ENCODE measurements around the gene PALB2.

DNA sequence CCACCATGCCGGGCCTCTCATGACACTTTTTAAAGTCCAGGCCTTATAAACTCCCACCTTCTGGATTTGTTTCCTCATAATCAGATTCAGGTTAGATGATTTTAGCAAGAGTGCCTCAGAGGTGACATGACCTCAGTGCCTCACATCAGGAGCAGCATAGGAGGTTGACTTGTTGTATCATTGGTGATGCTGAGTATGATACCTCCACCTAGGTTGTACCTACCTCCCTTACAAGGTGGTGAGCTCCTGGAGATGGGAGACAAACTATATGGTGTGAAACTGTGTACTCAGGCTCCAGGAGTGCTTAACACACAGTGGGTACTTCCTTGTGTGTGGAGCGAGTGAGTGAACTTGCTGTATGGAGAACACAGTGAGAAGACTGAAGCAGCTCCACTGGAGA, 63.6 kb downstream of the PALB2 start:
- TF ChIP-seq, protein P1, sequence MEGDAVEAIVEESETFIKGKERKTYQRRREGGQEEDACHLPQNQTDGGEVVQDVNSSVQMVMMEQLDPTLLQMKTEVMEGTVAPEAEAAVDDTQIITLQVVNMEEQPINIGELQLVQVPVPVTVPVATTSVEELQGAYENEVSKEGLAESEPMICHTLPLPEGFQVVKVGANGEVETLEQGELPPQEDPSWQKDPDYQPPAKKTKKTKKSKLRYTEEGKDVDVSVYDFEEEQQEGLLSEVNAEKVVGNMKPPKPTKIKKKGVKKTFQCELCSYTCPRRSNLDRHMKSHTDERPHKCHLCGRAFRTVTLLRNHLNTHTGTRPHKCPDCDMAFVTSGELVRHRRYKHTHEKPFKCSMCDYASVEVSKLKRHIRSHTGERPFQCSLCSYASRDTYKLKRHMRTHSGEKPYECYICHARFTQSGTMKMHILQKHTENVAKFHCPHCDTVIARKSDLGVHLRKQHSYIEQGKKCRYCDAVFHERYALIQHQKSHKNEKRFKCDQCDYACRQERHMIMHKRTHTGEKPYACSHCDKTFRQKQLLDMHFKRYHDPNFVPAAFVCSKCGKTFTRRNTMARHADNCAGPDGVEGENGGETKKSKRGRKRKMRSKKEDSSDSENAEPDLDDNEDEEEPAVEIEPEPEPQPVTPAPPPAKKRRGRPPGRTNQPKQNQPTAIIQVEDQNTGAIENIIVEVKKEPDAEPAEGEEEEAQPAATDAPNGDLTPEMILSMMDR (conservative IDR thresholded peaks at IDR 0.05; ENCODE audit: low read depth in 2 of 2) = no peak
- TF ChIP-seq EZH2 (IDR thresholded peaks at IDR 0.05; ENCODE audit: low read depth, unreplicated experiment) = no peak
- no peak for TF ChIP-seq EZH2phosphoT487 (IDR thresholded peaks at IDR 0.05; ENCODE audit: unreplicated experiment)
- no peak for TF ChIP-seq CREB1 (CRISPR knock-in tag; IDR thresholded peaks at IDR 0.05; ENCODE audit: low read depth)
- TF ChIP-seq POLR2AphosphoS5 (IDR thresholded peaks at IDR 0.05; ENCODE audit: low read depth) = no peak
- TF ChIP-seq, protein P2, sequence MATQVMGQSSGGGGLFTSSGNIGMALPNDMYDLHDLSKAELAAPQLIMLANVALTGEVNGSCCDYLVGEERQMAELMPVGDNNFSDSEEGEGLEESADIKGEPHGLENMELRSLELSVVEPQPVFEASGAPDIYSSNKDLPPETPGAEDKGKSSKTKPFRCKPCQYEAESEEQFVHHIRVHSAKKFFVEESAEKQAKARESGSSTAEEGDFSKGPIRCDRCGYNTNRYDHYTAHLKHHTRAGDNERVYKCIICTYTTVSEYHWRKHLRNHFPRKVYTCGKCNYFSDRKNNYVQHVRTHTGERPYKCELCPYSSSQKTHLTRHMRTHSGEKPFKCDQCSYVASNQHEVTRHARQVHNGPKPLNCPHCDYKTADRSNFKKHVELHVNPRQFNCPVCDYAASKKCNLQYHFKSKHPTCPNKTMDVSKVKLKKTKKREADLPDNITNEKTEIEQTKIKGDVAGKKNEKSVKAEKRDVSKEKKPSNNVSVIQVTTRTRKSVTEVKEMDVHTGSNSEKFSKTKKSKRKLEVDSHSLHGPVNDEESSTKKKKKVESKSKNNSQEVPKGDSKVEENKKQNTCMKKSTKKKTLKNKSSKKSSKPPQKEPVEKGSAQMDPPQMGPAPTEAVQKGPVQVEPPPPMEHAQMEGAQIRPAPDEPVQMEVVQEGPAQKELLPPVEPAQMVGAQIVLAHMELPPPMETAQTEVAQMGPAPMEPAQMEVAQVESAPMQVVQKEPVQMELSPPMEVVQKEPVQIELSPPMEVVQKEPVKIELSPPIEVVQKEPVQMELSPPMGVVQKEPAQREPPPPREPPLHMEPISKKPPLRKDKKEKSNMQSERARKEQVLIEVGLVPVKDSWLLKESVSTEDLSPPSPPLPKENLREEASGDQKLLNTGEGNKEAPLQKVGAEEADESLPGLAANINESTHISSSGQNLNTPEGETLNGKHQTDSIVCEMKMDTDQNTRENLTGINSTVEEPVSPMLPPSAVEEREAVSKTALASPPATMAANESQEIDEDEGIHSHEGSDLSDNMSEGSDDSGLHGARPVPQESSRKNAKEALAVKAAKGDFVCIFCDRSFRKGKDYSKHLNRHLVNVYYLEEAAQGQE (IDR thresholded peaks at IDR 0.05; ENCODE audit: unreplicated experiment) = no peak
- no peak for TF ChIP-seq ZNF331 (CRISPR knock-in tag; IDR thresholded peaks at IDR 0.05; ENCODE audit: low read depth)
- TF ChIP-seq NANOG (IDR thresholded peaks at IDR 0.05; ENCODE audit: borderline replicate concordance) = no peak
- no peak for TF ChIP-seq STAT1 (IDR thresholded peaks at IDR 0.05; ENCODE audit: unreplicated experiment)
- no peak for TF ChIP-seq ZNF114 (CRISPR knock-in tag; IDR thresholded peaks at IDR 0.05)
- TF ChIP-seq JUNB (IDR thresholded peaks at IDR 0.05; ENCODE audit: unreplicated experiment) = no peak

Measured in GM23338 (cell line).